ENCODE results near the gene RANBP17.
"Not testable (repeated sequence)": the region's sequence is repeated elsewhere in the genome, so short reads cannot be mapped to it uniquely, and the experiment has no call there.

RANBP17 gene

DNA sequence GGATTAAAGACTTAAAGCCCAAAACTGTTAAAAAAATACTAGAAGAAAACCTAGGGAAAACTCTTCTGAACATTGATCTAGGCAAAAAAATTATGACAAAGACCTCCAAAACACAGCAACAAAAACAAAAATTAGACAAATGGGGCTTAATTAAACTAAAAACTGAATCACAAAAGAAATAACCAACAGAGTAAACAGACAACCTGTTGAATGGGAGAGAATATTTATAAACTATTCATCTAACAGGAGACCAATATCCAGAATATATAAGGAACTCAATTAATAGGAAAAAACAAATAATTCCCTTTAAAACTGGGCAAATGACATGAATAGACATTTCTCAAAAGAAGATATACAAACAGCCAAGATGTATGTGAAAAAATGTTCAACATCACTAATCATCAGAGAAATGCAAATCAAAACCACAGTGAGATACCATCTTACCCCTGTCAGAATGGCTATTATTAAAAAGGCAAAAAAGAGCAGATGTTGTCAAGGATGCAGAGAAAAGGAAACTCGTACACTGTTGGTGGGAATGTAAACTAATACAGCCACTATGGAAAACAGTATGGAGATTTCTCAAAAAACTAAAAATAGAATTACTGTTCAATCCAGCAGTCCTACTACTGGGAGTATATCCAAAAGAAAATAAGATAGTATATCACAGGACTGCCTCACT is 397.1 kb downstream of the RANBP17 start:
- no peak for DNase-seq

- DNase-seq = no peak
Observed at GRCh38 chr5:171261361-171261760, 399.5 kb downstream of the RANBP17 start.

- DNase-seq = no peak
Observed at GRCh38 chr5:171261904-171262303, 400.1 kb downstream of the RANBP17 start.

- DNase-seq = no peak
Observed at GRCh38 chr5:171263181-171263580, 401.4 kb downstream of the RANBP17 start.

DNA sequence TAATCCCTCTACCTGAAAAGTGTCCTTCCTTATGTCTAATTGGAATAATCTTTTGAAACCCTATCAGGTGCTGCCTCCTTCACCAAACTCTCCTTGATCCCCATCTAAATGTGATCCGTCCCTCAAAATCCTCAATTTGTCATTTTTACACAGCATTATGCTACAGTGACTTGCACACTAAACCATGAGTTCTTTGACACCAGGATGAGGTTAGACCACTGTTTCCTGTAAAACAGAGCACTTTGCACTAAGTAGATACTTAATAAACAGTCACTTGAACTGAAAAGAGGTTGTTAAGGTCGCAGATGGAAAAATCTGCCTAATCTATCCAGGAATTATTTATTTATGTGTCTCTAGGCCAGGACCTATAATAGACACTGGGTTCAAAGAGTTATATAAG is 403.0 kb downstream of the RANBP17 start:
- no peak for DNase-seq

GRCh38 chr5:171268700-171269620 is 407.1 kb downstream of the RANBP17 start:
- no peak for DNase-seq

DNA sequence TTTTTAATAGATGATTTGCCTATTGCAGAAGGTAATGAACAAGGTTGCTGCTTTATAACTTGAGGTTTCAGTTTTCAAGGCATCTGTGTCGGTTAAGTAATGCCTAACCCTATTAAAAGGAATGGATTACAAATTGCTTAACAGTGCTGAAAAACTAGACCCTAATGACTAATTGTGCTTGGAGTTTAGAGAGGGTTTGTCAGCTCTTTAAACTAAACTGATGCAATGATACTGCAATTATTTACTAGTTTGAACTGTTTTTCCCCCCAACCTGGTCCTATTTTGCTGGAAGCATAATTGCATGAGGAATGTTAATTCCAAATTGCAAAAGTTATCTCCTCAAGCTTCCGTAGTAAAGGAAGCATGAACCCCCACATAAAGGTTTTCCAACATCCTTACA is 407.9 kb downstream of the RANBP17 start:
- no peak for DNase-seq

DNA sequence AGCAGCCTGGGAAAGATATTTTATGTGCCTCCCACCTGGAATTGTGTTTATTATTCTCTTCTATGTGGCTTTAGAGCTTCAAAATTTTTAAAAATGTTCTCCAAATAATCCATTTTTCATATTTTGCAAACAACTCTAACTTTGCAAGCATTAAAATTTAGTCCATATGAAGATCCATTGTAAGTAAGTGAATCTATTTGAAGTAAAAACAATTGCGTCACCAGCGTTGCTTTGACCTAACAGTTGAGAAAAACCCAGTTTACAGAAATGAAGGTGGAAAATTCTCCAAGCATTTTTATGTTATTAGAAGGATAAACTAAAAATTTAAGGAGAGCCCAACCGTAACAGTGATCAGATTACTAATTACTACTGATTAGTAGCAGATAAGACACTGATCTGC is 408.3 kb downstream of the RANBP17 start:
- DNase-seq = no peak

DNA sequence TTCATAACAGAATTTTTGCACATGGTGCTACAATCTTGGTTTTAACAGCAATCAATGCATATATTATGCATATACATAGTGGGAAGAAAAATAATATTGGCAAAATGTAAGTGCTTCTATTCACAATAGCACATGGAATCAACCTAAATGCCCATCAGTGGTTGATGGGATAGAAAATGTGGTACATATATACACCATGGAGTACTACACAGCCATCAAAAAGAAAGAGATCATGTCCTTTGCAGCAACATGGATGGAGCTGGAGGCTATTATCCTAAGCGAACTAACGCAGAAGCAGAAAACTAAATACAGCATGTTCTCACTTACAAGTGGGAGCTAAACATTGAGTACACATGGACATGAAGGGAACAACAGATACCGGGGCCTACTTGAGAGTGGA is 410.0 kb downstream of the RANBP17 start:
- DNase-seq = no peak

DNA sequence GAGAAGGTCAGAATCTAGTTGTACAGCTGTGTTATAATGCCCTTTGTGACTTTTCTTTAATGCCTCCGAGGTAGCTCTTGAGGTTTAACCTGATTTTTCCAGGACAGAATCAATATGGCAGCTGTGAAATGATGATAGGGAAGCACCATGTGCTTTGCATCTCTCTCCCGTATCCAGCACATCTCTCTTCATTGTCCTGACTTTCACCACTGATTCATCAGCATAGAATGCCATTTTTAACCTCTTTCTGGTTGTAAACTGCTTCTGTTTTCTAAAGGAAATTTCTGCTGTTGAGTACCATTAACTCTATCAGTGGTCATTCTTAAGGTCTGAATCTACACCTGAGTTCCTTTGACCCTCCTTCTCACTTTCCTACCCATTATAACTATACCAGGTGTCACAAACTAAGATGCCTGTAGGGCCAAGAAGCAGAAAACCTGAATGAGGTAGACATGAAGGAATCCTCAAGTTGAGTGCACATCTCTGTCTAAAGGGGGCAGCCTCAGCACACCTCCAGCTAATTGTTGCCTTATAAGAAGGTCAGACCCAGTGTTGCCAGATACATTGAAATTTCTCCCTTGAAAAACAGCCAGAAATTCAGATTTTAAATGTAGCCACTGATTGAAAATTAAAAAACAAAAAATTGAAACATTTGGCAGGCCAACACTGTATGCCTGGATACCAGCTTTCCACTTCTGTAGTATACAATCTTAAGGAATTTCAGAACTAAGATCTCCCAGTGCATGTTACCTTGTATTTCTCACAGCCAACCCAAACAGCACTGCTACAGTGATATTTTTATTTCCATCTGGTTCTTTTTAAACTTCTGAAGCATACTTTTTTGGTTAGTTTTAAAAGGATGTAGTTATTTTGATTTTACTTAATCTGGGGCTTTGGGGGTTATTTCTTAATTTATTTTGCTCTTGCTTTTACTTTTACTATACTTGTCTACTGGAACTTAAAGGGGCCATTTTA is 411.5 kb downstream of the RANBP17 start:
- DNase-seq = peak in 1 of 2 donors; percentile 2

DNA sequence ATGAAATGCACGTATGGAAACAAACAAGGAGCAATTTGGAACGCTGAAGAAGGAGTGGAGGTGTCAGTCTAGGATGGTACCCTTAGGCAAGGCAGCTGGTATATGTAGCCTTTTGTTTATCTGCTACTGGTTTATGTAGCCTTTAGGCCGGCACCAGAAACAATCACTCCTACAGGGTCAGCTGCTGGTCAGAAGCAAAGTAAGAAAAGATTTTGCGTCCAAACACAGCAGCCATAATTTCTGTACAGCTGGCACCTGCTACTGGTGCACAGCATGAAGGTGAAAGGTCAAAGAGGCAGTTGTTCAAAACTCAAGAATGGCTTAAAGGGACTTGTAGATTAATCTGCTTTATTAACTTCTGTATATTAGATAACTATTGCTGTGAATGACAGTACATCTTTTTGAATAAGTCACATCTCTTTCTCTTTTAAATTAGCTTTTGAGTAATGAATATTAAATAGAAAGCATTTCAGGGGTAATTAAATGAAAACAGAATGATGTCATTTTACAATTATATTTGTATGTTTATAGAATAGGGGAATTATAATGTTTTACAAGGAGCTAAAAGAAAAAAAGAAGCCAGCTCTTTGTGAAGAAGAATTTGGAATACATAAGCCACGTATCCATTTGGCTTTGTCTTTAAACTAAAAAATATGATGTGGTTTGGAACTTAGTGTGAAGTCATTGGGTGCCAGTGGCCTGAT is 414.2 kb downstream of the RANBP17 start:
- no peak for DNase-seq

DNA sequence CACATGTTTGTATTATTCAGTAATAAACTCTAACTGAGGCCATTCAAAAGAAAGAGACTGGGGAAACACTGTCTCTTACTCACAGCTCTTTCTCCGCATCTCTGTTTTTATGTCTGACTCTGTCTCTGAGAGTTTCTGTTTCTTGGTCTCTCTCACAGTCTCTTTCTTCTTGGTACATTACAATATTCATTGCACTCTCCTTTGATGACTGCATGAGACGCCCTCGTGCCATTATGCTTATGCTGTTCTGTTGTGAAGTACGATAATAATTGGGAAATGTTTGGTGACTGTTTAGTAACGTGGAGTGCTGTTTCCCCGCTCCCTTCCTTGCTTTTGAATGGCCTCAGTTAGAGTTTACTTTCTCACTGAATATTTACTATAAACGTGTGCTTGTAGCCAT is 421.9 kb downstream of the RANBP17 start:
- DNase-seq = no peak

DNA sequence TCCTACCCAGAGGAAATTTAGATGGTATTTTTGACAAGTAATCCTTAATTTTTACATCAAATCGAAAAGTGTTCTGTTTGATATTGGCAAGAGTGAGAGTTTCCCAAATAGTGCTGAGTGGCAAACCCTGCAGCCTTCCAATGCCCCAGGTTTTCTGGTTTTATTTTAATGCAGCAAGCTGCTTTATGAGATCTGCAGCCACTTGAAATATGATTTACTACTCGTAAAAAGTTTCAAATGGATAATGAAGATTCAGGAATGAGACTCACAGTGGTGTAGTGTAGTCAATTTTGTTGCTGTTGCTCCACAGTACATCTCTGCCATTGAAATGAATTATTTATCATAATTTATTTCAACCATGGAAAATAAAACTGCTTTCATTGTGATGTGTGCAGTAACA is 423.6 kb downstream of the RANBP17 start:
- DNase-seq = no peak

- DNase-seq = no peak
Observed at GRCh38 chr5:171288066-171288465, 426.2 kb downstream of the RANBP17 start.

DNA sequence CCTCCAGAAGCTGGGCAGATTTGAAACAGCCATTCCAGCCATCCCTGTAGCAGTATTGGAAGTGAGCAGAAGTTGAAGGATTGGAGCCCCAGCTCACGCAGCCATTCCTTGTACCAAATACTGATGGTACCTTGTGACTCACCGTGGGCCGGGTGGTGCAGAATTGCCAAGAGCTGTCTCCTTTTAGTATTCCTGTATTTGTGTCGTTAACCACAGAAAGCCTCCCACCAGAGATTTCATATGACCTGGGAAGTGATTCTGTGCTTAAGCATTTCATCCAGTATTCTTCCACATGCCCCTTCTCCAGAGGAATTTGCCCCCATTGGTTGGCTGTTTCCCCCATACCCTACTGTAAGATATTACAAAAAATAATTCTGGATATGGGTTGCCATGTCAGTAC is 429.6 kb downstream of the RANBP17 start:
- no peak for DNase-seq

DNA sequence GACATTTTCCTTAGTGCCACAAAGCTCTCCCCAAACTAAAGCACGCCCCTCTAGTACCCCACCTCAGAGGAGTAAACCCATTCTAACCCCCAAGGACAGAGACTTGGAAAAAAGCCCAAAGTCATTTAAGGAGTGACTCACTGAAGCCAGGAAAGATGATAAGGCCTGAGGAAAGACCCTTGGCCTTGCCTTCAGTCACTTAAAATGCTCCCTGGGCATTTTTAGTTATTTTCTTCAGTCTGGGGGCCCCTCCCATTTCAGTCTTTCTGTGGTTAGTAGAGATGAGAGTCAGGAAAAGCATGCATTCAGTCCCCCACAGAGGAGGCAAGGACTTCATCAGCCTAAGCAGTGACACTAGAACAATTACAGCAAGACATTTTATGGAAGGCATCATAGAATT is 433.5 kb downstream of the RANBP17 start:
- no peak for DNase-seq

GRCh38 chr5:171295801-171296200 is 434.0 kb downstream of the RANBP17 start:
- DNase-seq = no peak

GRCh38 chr5:171297941-171298340 is 436.1 kb downstream of the RANBP17 start:
- not testable (repeated sequence) for DNase-seq

DNA sequence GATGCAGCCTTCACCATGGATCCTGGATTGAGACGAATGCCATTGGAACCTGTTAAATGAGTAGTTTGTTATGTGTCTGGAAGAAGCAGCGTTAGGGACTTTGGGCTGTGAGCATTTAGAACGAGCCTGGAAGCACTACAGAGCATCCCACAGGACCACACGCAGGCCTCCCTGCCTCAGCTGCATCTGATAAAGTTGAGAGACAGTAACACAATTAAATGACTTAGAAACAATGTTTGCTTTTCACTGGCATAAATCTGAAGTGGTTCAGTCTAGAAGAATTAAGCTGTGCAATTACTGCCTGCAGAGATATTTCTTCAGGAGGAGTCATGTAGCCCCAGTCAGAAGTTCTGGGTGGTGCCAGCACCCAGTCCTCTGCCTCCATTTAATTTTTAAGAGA is 437.4 kb downstream of the RANBP17 start:
- DNase-seq = no peak

- DNase-seq = no peak
Observed at GRCh38 chr5:171299851-171300250, 438.0 kb downstream of the RANBP17 start.

DNA sequence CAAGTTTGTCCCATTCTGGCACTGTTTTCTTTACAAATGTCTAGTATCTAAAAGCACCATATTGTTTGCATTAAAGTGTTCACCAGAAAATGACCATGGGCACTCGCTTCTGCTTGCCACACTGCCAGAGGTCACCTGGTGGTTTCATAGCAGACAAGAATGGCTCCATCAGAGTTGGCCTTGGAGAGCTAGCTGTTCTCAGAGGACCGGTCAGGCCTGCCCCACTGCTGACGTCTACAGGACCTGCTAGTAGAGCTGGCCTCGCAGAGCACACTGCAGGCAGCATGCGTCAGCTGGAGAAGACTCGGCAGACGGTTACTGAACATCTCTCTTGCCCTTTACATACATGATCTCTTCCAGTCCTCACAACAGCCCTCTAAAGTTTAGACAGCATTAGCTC is 438.5 kb downstream of the RANBP17 start:
- no peak for DNase-seq

GRCh38 chr5:171306166-171306565 is 444.3 kb downstream of the RANBP17 start:
- DNase-seq = no peak

Measured in inflammatory macrophage (primary cell).